Gastroesophageal sphincter (tissue), 3 donors: Measurements from ENCODE around the gene KPNB1.

ENCODE experiments used
- CTCF ChIP-seq, 4 experiments: fragments of 200-600 bp in 2 of 4; fragments of 450-650 bp in 2 of 4; sonication (generic) in 1 of 4; IDR thresholded peaks; one replicate each; pipeline ENCODE4 v1.5.1; 2017 to 2019; ENCODE audit warnings: antibody characterized with exemption in 4 of 4, mild to moderate bottlenecking in 2 of 4, moderate library complexity in 2 of 4
- EP300 ChIP-seq: sonication (generic); formaldehyde crosslinking; IDR thresholded peaks from one replicate; pipeline ENCODE4 v1.6.1; 2017; ENCODE audit warnings: antibody characterized with exemption, mild to moderate bottlenecking
- POLR2AphosphoS5 ChIP-seq: sonication (generic); formaldehyde crosslinking; IDR thresholded peaks from one replicate; pipeline ENCODE4 v1.6.1; 2017; ENCODE audit warnings: antibody characterized with exemption

GRCh38 chr17:47692137-47692894, 42.6 kb downstream of the KPNB1 start:
- TF ChIP-seq EP300 (no peak), CTCF (IDR thresholded peaks at IDR 0.05) (no peak), POLR2AphosphoS5 (no peak)
